IMR-90 (cell line): Measurements from ENCODE around the gene MKX. TPM values are rescaled to one million over a fixed set of nuclear protein-coding genes. Genes with fewer than 3 reads are reported as not detected.

Experiments used
- ATAC-seq: fragments of 200-7000 bp; cut with Tn5 transposase; 2 replicates; pipeline ENCODE4 v1.9.1; 2020; ENCODE audit warnings: low read depth, mild to moderate bottlenecking, moderate library complexity
- BruUV-seq: library from RNA; stranded (reverse); fragments of 400-500 nt; replicated peaks from 2 replicates; lab custom pipeline; 2021; lab: Mats Ljungman, UMichigan
- CTCF ChIA-PET: fragments of 300-600 bp; formaldehyde crosslinking; extraction: SDS; loops from one replicate; lab custom pipeline; 2021; ENCODE audit warnings: antibody characterized with exemption; lab: Yijun Ruan, JAX
- POLR2A ChIA-PET: fragments of 300-600 bp; sonication (Branson Sonifier 250); formaldehyde crosslinking; loops from one replicate; lab custom pipeline; 2022; ENCODE audit warnings: antibody characterized with exemption; ENCODE audit not compliant: unreplicated experiment; lab: Charles Lee
- DNase-seq: peaks from one replicate; pipeline ENCODE4 v3.0.0; 2013
- H2AFZ ChIP-seq: replicated peaks from 2 replicates; pipeline ENCODE3; 2013; ENCODE audit warnings: low read length, mild to moderate bottlenecking; ENCODE audit not compliant: poor library complexity
- H2AK5ac ChIP-seq: 2 replicates; pipeline ENCODE4 v1.6.1; 2013; ENCODE audit warnings: low read depth, low read length, inconsistent platforms
- H2AK9ac ChIP-seq: replicated peaks from 2 replicates; pipeline ENCODE3; 2013; ENCODE audit warnings: mild to moderate bottlenecking, low read depth, low read length, moderate library complexity; ENCODE audit not compliant: poor library complexity
- H2BK120ac ChIP-seq: 2 replicates; pipeline ENCODE4 v1.6.1; 2013; ENCODE audit warnings: low read depth, low read length, inconsistent platforms
- H2BK15ac ChIP-seq: 3 replicates; pipeline ENCODE4 v1.6.1; 2013; ENCODE audit warnings: low read depth, low read length, inconsistent platforms
- H2BK20ac ChIP-seq: 2 replicates; pipeline ENCODE4 v1.6.1; 2013; ENCODE audit warnings: low read depth, mild to moderate bottlenecking, inconsistent platforms, low read length, moderate library complexity
- H2BK5ac ChIP-seq: 2 replicates; pipeline ENCODE4 v1.6.1; 2013; ENCODE audit warnings: mild to moderate bottlenecking, low read depth, low read length, inconsistent platforms; ENCODE audit not compliant: poor library complexity, severe bottlenecking
- H3K14ac ChIP-seq: replicated peaks from 2 replicates; pipeline ENCODE4 v1.6.1; 2013; ENCODE audit warnings: low read depth, low read length, inconsistent platforms
- H3K18ac ChIP-seq: 2 replicates; pipeline ENCODE4 v1.6.1; 2013; ENCODE audit warnings: low read depth, low read length, control low read depth
- H3K23ac ChIP-seq: 2 replicates; pipeline ENCODE4 v1.6.1; 2013; ENCODE audit warnings: low read depth, low read length, inconsistent platforms
- H3K27ac ChIP-seq: 2 replicates; pipeline ENCODE4 v1.5.1; 2013; ENCODE audit warnings: mild to moderate bottlenecking, control low read depth, low read length; ENCODE audit not compliant: insufficient read depth
- H3K27me3 ChIP-seq: 2 replicates; pipeline ENCODE4 v1.6.1; 2013; ENCODE audit warnings: low read length; ENCODE audit not compliant: control insufficient read depth, insufficient read depth
- H3K36me3 ChIP-seq: 2 replicates; pipeline ENCODE4 v1.6.1; 2013; ENCODE audit warnings: low read length, mixed read lengths; ENCODE audit not compliant: control insufficient read depth, insufficient read depth
- H3K4ac ChIP-seq: 2 replicates; pipeline ENCODE4 v1.6.1; 2013; ENCODE audit warnings: low read depth, low read length, inconsistent platforms
- H3K4me1 ChIP-seq: 2 replicates; pipeline ENCODE4 v1.6.1; 2013; ENCODE audit warnings: low read length, mixed read lengths; ENCODE audit not compliant: control insufficient read depth, insufficient read depth
- H3K4me2 ChIP-seq: 2 replicates; pipeline ENCODE4 v1.6.1; 2013; ENCODE audit warnings: low read depth, mild to moderate bottlenecking, control low read depth, low read length, moderate library complexity
- H3K4me3 ChIP-seq: 2 replicates; pipeline ENCODE4 v1.5.1; 2013; ENCODE audit warnings: low read depth, mild to moderate bottlenecking, control low read depth, low read length, moderate library complexity; ENCODE audit not compliant: insufficient read depth
- H3K56ac ChIP-seq: 2 replicates; pipeline ENCODE4 v1.6.1; 2013; ENCODE audit warnings: low read length, inconsistent platforms; ENCODE audit not compliant: insufficient read depth; ENCODE audit errors: extremely low read depth
- H3K79me1 ChIP-seq, 2 experiments: 2 replicates each; pipeline ENCODE4 v1.6.1; 2013; ENCODE audit warnings: low read length in 2 of 2, inconsistent platforms in 1 of 2, low read depth in 1 of 2
- H3K9ac ChIP-seq: 2 replicates; pipeline ENCODE4 v1.6.1; 2013; ENCODE audit warnings: low read depth, low read length, control low read depth
- H3K9me1 ChIP-seq: 2 replicates; pipeline ENCODE4 v1.6.1; 2013; ENCODE audit warnings: low read length, inconsistent platforms; ENCODE audit not compliant: insufficient read depth
- H3K9me3 ChIP-seq: 2 replicates; pipeline ENCODE4 v1.6.1; 2013; ENCODE audit warnings: low read length; ENCODE audit not compliant: control insufficient read depth, insufficient read depth
- H4K20me1 ChIP-seq: 2 replicates; pipeline ENCODE4 v1.6.1; 2013; ENCODE audit warnings: low read length, inconsistent platforms; ENCODE audit not compliant: insufficient read depth
- H4K5ac ChIP-seq: 2 replicates; pipeline ENCODE4 v1.6.1; 2013; ENCODE audit warnings: mild to moderate bottlenecking, low read depth, low read length, control low read depth
- H4K8ac ChIP-seq, 2 experiments: 2 replicates each; pipeline ENCODE4 v1.6.1; 2013; ENCODE audit warnings: low read depth in 2 of 2, low read length in 2 of 2, control low read depth in 1 of 2, inconsistent platforms in 1 of 2
- H4K91ac ChIP-seq: 2 replicates; pipeline ENCODE4 v1.6.1; 2013; ENCODE audit warnings: low read depth, low read length, inconsistent platforms; ENCODE audit not compliant: insufficient read depth
- CHD1 ChIP-seq: IDR thresholded peaks from 2 replicates; pipeline ENCODE4 v1.6.1; 2012; ENCODE audit warnings: low read depth, low read length, improper control_type of control experiment
- WGBS, 2 experiments: methylation state at CpG; one replicate each; pipeline versions ENCODE4 v1.1.5 to v1.1.7; 2013; ENCODE audit warnings: missing lambda C conversion rate in 2 of 2; ENCODE audit not compliant: insufficient read length in 1 of 2; ENCODE audit errors: extremely low coverage in 2 of 2; 5-methylcytosine and 5-hydroxymethylcytosine counted together
- dilution Hi-C: fragments of 300-500 bp; cut with HindIII; formaldehyde crosslinking; loops from one replicate; pipeline ENCODE4 v1.14.3; 2018; ENCODE audit warnings: low sequenced_read_pairs; ENCODE audit not compliant: unreplicated experiment
- in situ Hi-C: fragments of 300-500 bp; cut with MboI; formaldehyde crosslinking; loops from 3 replicates; pipeline ENCODE4 v1.14.3; 2019; ENCODE audit warnings: low sequenced_read_pairs, inconsistent platforms, mixed read lengths
- intact Hi-C: fragments of 100-400 bp; cut with micrococcal nuclease; formaldehyde crosslinking; loops from 2 replicates; pipeline ENCODE4 v1.10.0; 2022
- polyA plus RNA-seq, 3 experiments: library from polyadenylated mRNA; depleted of rRNA; stranded (reverse); fragments of >200 nt; gene quantifications; 2 replicates each; pipeline ENCODE4 v1.2.3, GENCODE V29; 2012; ENCODE audit warnings: low replicate concordance in 1 of 3
- total RNA-seq: library from RNA; depleted of rRNA; stranded (reverse); fragments of >200 nt; gene quantifications from 2 replicates; pipeline ENCODE4 v1.2.3, GENCODE V29; 2012

MKX gene
- total and polyA plus RNA-seq, 2 of the 4 experiments (the other 2 are of a cell fraction): 0.10 to 0.36 TPM

- no peaks in the 10 kb centered on the region for H3K79me1 ChIP-seq
- H3K9me1 ChIP-seq: peaks cover 4% of the 10 kb centered on the region
- no CpG with 5 or more reads among the region's 4 CpGs for WGBS, 2 experiments
- H3K27me3 ChIP-seq: no peaks in the 10 kb centered on the region
- H2BK15ac ChIP-seq: no peak overlapping the region
- H4K5ac ChIP-seq: no peak overlapping the region
- no TSS peak for BruUV-seq
- H4K20me1 ChIP-seq: no peaks in the 10 kb centered on the region
- 0 out of 2 replicates have a peak overlapping the region, but pooled peaks have one; percentile 6 for H3K4me2 ChIP-seq
- POLR2A ChIA-PET: no interaction called here
- H3K9ac ChIP-seq: no peak overlapping the region
- H2AFZ ChIP-seq: no peak overlapping the region
- in situ Hi-C loops (no loop called here), dilution Hi-C loops (no loop called here), intact Hi-C loops (no loop called here)
- no peak for TF ChIP-seq CHD1
- no peaks in the 10 kb centered on the region for H3K9me3 ChIP-seq
- no peak overlapping the region for H4K91ac ChIP-seq
- H3K27ac ChIP-seq: no peak overlapping the region
- H3K4ac ChIP-seq: peak overlapping the region; percentile 31; the same call in 1 of the 2 replicates
- H3K36me3 ChIP-seq: no peaks in the 10 kb centered on the region
- H2AK5ac ChIP-seq: no peak overlapping the region
- peaks cover 15% of the 10 kb centered on the region for H3K4me1 ChIP-seq
- no peak overlapping the region for H3K14ac ChIP-seq
- H2BK120ac ChIP-seq: no peak overlapping the region
- H3K56ac ChIP-seq: no peak overlapping the region
- no peak for ATAC-seq
- no peak overlapping the region for H3K4me3 ChIP-seq
- no peak overlapping the region for H4K8ac ChIP-seq
- H2BK20ac ChIP-seq: no peak overlapping the region
- no peak overlapping the region for H3K23ac ChIP-seq
- no peak for DNase-seq
- CTCF ChIA-PET: interaction anchor here (0.6 kb wide), 1 partner anchor 83 kb away, joined by 3 read pairs; no protein-coding TSS in a partner anchor
- H3K18ac ChIP-seq: no peak overlapping the region
- no peak overlapping the region for H2BK5ac ChIP-seq
- H2AK9ac ChIP-seq: no peak overlapping the region
Measured at GRCh38 chr10:27714349-27714748, 31.3 kb downstream of the MKX start.
